Lung (tissue), 12 donors: ENCODE results near the gene DAZAP1. TPM values are rescaled to one million over a fixed set of nuclear protein-coding genes. Genes with fewer than 3 reads are reported as not detected.

Experiments used
- ATAC-seq: fragments of 200-7000 bp; cut with Tn5 transposase; one replicate; pipeline ENCODE4 v1.9.1; 2020; ENCODE audit warnings: moderate number of reproducible peaks; ENCODE audit not compliant: insufficient read depth, low FRiP score
- DNase-seq, 3 donors: peaks; one replicate each; pipeline ENCODE4 v3.0.0-alpha.2; 2013 to 2017
- H3K27ac ChIP-seq, 2 donors: one replicate each; pipeline ENCODE4 v1.5.1; 2013; ENCODE audit warnings: mild to moderate bottlenecking in 2 of 2, moderate library complexity in 2 of 2, control low read depth in 1 of 2, inconsistent platforms in 1 of 2, low read depth in 1 of 2, low read length in 1 of 2
- H3K27me3 ChIP-seq, 3 donors: one replicate each; pipeline ENCODE4 v1.5.1; 2013; ENCODE audit warnings: low read length in 2 of 3; ENCODE audit not compliant: control insufficient read depth in 3 of 3, insufficient read depth in 3 of 3
- H3K36me3 ChIP-seq, 4 donors: one replicate each; pipeline ENCODE4 v1.5.1; 2013; ENCODE audit warnings: low read length in 4 of 4, mild to moderate bottlenecking in 1 of 4, moderate library complexity in 1 of 4; ENCODE audit not compliant: control insufficient read depth in 4 of 4, insufficient read depth in 4 of 4
- H3K4me1 ChIP-seq, 5 donors: one replicate each; pipeline ENCODE4 v1.5.1; 2013; ENCODE audit warnings: low read length in 5 of 5, mild to moderate bottlenecking in 2 of 5, moderate library complexity in 1 of 5; ENCODE audit not compliant: control insufficient read depth in 5 of 5, insufficient read depth in 5 of 5
- H3K4me3 ChIP-seq: one replicate; pipeline ENCODE4 v1.5.1; 2013; ENCODE audit warnings: mild to moderate bottlenecking, control low read depth, moderate library complexity
- H3K9ac ChIP-seq, 2 donors: one replicate each; pipeline ENCODE4 v1.5.1; 2013; ENCODE audit warnings: low read length in 2 of 2, control low read depth in 1 of 2; ENCODE audit not compliant: insufficient read depth in 1 of 2
- H3K9me3 ChIP-seq, 4 donors: one replicate each; pipeline ENCODE4 v1.5.1; 2013; ENCODE audit warnings: low read length in 3 of 4, mild to moderate bottlenecking in 1 of 4, moderate library complexity in 1 of 4; ENCODE audit not compliant: control insufficient read depth in 4 of 4, insufficient read depth in 3 of 4
- CTCF ChIP-seq: IDR thresholded peaks from 2 replicates; pipeline ENCODE4 v1.5.1; 2012; ENCODE audit warnings: mild to moderate bottlenecking; ENCODE audit errors: control extremely low read depth, extremely low read depth
- WGBS, 2 donors: extraction: QIAGEN DNeasy Blood & Tissue Kit; methylation state at CpG; one replicate each; pipeline ENCODE4 v1.1.7; 2013; 5-methylcytosine and 5-hydroxymethylcytosine counted together
- polyA plus RNA-seq, 2 donors: library from polyadenylated mRNA; stranded (reverse); fragments of 200-250 nt; gene quantifications; one replicate each; pipeline ENCODE4 v1.2.1, GENCODE V29; 2013
- total RNA-seq, 2 donors: library from RNA; depleted of rRNA in 1 of 2; stranded (reverse); fragments of >200 nt in 1 of 2; gene quantifications; one replicate each; pipeline ENCODE4 v1.2.1, GENCODE V29; 2014 to 2021
- donor health status: control.
- donor health status: control.
- donor health status: Bipolar disorder and iron deficiency.
- donor health status: healthy.
- donor health status: DM: yes; HTN: yes; CAD: no.

Gene DAZAP1
- total and polyA plus RNA-seq, 4 donors, result 61.4 to 125 (median 80.1) TPM

GRCh38 chr19:1410136-1410786 lies 2.9 kb downstream of the DAZAP1 start:
- no peaks in the 10 kb centered on the region for H3K9me3 ChIP-seq
- peaks cover 0 to 14% (median 3%) of the 10 kb centered on the region in 4 donors for H3K36me3 ChIP-seq
- peak in 1 of 3 donors; percentile 13 for DNase-seq
- H3K4me1 ChIP-seq, result peaks cover 2 to 47% (median 26%) of the 10 kb centered on the region in 5 donors
- H3K9ac ChIP-seq, result peak overlapping the region in 1 of 2 donors; percentile 3
- no peaks in the 10 kb centered on the region for H3K27me3 ChIP-seq
- TF ChIP-seq CTCF, result no peak
- no peak overlapping the region for H3K4me3 ChIP-seq
- 68 to 70% methylated on average over 23 of the region's 23 CpGs for whole genome bisulfite sequencing, 2 donors
- peak overlapping the region; percentile 34 to 93 for H3K27ac ChIP-seq
- no peak for ATAC-seq

GRCh38 chr19:1410789-1411188 lies 3.4 kb downstream of the DAZAP1 start:
- ATAC-seq (no peak), DNase-seq (no peak)
- 82 to 84% methylated on average over 9 of the region's 9 CpGs for WGBS, 2 donors
- peaks cover 0 to 14% (median 3%) of the 10 kb centered on the region in 4 donors for H3K36me3 ChIP-seq
- no peak overlapping the region for H3K9ac ChIP-seq
- peak overlapping the region; percentile 34 to 93 for H3K27ac ChIP-seq
- H3K4me3 ChIP-seq, result no peak overlapping the region
- H3K9me3 ChIP-seq, result no peaks in the 10 kb centered on the region
- peaks cover 6 to 52% (median 30%) of the 10 kb centered on the region in 5 donors for H3K4me1 ChIP-seq
- H3K27me3 ChIP-seq, result no peaks in the 10 kb centered on the region
- no peak for TF ChIP-seq CTCF

- H3K4me1 ChIP-seq, result peaks cover 10 to 58% (median 37%) of the 10 kb centered on the region in 5 donors
Observed at GRCh38 chr19:1411255-1412191, 4.1 kb downstream of the DAZAP1 start.

More at GRCh38 chr19:1411255-1412191, 4.1 kb downstream of the DAZAP1 start:
- no peak for TF ChIP-seq CTCF
- 74 to 77% methylated on average over 28 to 29 of the region's 29 CpGs for WGBS, 2 donors
- Histone ChIP-seq H3K36me3 (peaks cover 0 to 16% (median 3%) of the 10 kb centered on the region in 4 donors), H3K4me3 (no peak overlapping the region), H3K9me3 (no peaks in the 10 kb centered on the region), H3K27ac (peak overlapping the region; percentile 75 to 93), H3K9ac (no peak overlapping the region), H3K27me3 (no peaks in the 10 kb centered on the region)
- DNase-seq, result peak; percentile 47 to 50 (median 50)
- no peak for ATAC-seq
